HL-60 (cell line): ENCODE data around the gene OGA.

Experiments
- DNase-seq, 2 experiments: peaks; one replicate each; pipeline ENCODE4 v3.0.0-alpha.2; 2010 to 2020; ENCODE audit warnings: low read depth in 1 of 2, low spot score in 1 of 2
- H3K27ac ChIP-seq: fragments of 250-450 bp; sonication (Bioruptor Pico); replicated peaks from 2 replicates; pipeline ENCODE4 v1.5.1; 2020; ENCODE audit warnings: mild to moderate bottlenecking, moderate library complexity
- H3K27me3 ChIP-seq: fragments of 250-450 bp; sonication (Bioruptor Pico); 2 replicates; pipeline ENCODE4 v1.5.1; 2021; ENCODE audit warnings: mild to moderate bottlenecking, moderate library complexity; ENCODE audit not compliant: insufficient read depth, poor library complexity, severe bottlenecking
- H3K4me3 ChIP-seq: replicated peaks from 2 replicates; pipeline ENCODE4 v1.5.1; 2011; ENCODE audit warnings: mild to moderate bottlenecking, control low read depth, low read length; ENCODE audit not compliant: insufficient read depth
- GABPA ChIP-seq: IDR thresholded peaks from 2 replicates; pipeline ENCODE4 v1.6.1; 2012; ENCODE audit warnings: low read depth
- POLR2AphosphoS5 ChIP-seq: IDR thresholded peaks from 2 replicates; pipeline ENCODE4 v1.6.1; 2012; ENCODE audit warnings: low read depth
- SPI1 ChIP-seq: IDR thresholded peaks from 2 replicates; pipeline ENCODE4 v1.6.1; 2012; ENCODE audit warnings: low read depth, mild to moderate bottlenecking, borderline replicate concordance
- long read RNA-seq: library from polyadenylated mRNA; unstranded; transcript quantifications from one replicate; pipeline ENCODE4 v2.0.0, GENCODE V29; 2020
- TF ChIP-seq, protein P1 (sequence below): IDR thresholded peaks from one replicate; pipeline ENCODE4 v1.5.1; 2011; ENCODE audit warnings: low read length, control low read depth, inconsistent platforms; ENCODE audit not compliant: insufficient read depth
- TF ChIP-seq, protein P2 (sequence below): IDR thresholded peaks from 2 replicates; pipeline ENCODE4 v1.6.1; 2012; ENCODE audit warnings: low read depth; ENCODE audit not compliant: insufficient replicate concordance

Gene OGA
- long read RNA-seq, partial matches to known transcripts = 11 of 14 reads
- long read RNA-seq, other reads (novel, unspliced or antisense) = 2 of 14 reads

DNA sequence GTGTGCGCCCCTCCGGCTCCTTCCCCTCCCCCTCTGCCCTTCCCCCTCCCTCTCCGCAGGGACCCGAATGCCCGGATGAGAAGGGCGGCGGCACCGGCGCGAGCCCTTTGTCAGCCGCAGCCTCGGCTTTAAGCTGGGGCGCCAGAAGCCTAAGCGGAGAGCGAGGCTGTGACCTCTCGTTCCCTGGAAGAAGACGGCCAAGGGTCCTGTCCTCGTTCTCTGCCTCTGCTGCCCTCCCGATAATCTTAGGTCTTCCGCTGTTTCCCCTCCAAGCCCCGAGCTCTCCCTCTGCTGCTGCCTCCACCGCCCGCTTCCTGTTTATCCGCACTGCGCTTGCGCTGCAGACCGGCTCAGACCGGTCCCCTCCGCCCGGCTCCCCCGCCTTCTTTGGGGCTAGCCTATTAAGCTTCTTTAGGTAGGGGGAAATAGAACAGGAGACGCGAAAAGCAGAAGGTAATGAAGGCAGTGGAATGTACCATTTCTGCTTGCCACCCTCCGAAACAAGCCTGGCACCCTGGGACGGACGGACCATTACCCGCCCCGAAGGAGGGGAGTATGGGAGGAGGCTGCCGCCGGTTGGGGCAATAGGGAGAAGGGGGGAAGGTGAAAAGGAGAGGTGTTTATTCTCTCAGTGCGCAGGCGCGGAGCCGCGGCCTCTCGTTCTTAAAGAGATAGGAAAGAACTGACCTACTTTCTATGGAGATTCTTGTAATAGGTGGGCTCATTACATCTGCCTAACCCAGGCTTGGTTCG is at the start of gene OGA:
Gene OGA (minus strand): TSS at position 326 of the 753 bp plus-strand sequence. CDS start 422 bp downstream, outside the sequence.
- peak; percentile 100 for DNase-seq
- Histone ChIP-seq H3K27ac (peak within 1 kb of the TSS; percentile 89), H3K4me3 (peak within 1 kb of the TSS; percentile 88), H3K27me3 (no peaks in the 10 kb centered on the region)
- TF ChIP-seq, protein P1, sequence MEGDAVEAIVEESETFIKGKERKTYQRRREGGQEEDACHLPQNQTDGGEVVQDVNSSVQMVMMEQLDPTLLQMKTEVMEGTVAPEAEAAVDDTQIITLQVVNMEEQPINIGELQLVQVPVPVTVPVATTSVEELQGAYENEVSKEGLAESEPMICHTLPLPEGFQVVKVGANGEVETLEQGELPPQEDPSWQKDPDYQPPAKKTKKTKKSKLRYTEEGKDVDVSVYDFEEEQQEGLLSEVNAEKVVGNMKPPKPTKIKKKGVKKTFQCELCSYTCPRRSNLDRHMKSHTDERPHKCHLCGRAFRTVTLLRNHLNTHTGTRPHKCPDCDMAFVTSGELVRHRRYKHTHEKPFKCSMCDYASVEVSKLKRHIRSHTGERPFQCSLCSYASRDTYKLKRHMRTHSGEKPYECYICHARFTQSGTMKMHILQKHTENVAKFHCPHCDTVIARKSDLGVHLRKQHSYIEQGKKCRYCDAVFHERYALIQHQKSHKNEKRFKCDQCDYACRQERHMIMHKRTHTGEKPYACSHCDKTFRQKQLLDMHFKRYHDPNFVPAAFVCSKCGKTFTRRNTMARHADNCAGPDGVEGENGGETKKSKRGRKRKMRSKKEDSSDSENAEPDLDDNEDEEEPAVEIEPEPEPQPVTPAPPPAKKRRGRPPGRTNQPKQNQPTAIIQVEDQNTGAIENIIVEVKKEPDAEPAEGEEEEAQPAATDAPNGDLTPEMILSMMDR = no peak
- TF ChIP-seq, protein P2, sequence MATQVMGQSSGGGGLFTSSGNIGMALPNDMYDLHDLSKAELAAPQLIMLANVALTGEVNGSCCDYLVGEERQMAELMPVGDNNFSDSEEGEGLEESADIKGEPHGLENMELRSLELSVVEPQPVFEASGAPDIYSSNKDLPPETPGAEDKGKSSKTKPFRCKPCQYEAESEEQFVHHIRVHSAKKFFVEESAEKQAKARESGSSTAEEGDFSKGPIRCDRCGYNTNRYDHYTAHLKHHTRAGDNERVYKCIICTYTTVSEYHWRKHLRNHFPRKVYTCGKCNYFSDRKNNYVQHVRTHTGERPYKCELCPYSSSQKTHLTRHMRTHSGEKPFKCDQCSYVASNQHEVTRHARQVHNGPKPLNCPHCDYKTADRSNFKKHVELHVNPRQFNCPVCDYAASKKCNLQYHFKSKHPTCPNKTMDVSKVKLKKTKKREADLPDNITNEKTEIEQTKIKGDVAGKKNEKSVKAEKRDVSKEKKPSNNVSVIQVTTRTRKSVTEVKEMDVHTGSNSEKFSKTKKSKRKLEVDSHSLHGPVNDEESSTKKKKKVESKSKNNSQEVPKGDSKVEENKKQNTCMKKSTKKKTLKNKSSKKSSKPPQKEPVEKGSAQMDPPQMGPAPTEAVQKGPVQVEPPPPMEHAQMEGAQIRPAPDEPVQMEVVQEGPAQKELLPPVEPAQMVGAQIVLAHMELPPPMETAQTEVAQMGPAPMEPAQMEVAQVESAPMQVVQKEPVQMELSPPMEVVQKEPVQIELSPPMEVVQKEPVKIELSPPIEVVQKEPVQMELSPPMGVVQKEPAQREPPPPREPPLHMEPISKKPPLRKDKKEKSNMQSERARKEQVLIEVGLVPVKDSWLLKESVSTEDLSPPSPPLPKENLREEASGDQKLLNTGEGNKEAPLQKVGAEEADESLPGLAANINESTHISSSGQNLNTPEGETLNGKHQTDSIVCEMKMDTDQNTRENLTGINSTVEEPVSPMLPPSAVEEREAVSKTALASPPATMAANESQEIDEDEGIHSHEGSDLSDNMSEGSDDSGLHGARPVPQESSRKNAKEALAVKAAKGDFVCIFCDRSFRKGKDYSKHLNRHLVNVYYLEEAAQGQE = peak; percentile 75
- TF ChIP-seq GABPA (no peak), POLR2AphosphoS5 (peak; percentile 91), SPI1 (no peak; the same call in 1 of the 2 replicates)

DNA sequence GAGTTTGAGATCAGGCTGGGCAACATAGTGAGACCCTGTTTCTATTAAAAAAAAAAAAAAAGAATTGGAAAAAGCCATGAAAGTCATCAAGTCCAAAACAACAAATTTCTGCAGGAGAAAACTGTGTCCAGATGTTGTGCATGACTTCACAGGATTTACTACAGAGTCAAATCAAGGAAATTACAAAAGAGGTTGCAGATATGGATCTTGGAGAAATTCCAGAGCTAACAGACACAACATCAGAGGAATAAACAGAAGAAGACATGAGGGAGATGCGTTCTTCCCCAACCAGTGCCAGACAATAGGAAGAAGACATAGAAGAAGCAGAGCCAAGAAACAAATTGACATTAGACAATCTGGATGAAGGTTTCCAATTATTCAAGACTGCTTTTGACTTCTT is 49.7 kb upstream of the OGA start:
- no peak for DNase-seq
- Histone ChIP-seq H3K27ac (no peak overlapping the region), H3K4me3 (no peak overlapping the region), H3K27me3 (no peaks in the 10 kb centered on the region)
- TF ChIP-seq, protein P1 = no peak
- TF ChIP-seq, protein P2 = no peak
- no peak for TF ChIP-seq POLR2AphosphoS5
- no peak for TF ChIP-seq SPI1

DNA sequence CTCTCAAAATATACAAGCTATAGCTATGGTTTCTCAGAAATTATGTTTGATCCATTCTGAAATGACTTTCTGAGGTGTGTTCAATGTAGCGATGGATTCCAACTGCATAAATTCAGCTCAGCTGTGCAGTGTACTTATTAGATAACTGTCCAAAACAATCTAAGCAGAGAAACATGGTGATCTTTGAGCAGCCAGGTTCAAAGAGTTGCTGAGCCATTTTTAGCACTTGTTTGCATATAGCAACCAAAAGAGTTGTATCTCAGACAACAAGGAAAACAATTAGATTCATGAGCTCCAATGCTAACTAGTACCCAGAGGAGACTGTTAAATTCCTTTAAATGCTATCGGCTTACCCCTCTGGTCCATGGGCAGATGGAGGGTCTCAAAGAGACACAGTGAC is 41.3 kb upstream of the OGA start:
- no peak overlapping the region for H3K27ac ChIP-seq
- H3K27me3 ChIP-seq = no peaks in the 10 kb centered on the region
- TF ChIP-seq POLR2AphosphoS5 (no peak), SPI1 (no peak), GABPA (no peak)
- TF ChIP-seq, protein P1 = no peak
- TF ChIP-seq, protein P2 = no peak
- no peak overlapping the region for H3K4me3 ChIP-seq
- no peak for DNase-seq
